DMS114 treated with DMSO at 0.1 percent for 48 hours (cell line): ENCODE data around the gene FGGY.

Experiments
- DNase-seq: peaks from one replicate; lab custom pipeline; 2025; ENCODE audit not compliant: unreplicated experiment; lab: John Stamatoyannopoulos, UW

The FGGY gene

DNA sequence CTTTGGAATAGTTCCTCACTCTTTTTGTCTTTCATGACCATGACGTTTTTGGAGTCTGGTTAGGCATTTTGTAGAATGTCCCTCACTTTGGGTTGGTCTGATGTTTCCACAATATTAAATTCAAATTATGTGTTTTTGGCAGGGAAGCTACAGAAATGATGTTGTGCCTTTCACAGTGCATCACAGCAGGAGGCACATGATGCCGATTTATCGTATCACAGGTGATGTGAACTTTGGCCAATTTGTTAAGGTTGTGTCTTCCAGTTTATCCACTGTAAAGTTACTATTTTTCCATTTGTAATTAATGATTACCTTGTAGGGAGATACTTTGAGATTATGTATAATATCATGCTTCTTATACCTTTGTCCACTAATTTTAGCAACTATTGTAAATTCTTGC lies 114.3 kb downstream of the FGGY start:
- DNase-seq = no peak

DNA sequence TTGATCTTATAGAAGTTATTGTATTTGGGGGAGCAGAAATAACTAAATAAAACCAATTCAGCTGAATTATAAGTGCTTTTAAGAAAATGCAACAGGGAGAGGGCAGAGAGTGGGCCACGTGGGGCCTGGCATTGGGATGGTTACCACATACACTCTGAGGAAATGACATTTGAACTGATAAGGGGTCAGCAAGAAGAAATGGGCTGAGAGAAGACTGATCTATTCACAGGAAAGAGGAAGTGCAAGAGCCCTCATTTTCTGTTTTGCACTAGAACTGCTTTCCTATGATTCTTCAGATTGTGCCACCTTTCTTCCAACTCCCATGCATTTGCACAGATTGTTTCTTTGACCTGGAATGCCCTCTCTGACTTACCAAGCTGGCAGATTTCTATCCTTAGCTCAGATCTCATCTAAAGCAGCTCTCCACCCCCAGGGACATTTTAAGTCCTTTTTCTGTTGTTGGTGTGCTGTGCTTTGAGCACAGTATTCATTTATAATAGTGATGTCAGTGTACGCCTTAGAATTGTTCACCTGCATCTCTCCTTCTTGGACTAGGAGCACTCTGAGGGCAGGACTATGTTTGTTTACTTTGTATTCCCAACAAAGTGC lies 115.9 kb downstream of the FGGY start:
- DNase-seq = no peak

DNA sequence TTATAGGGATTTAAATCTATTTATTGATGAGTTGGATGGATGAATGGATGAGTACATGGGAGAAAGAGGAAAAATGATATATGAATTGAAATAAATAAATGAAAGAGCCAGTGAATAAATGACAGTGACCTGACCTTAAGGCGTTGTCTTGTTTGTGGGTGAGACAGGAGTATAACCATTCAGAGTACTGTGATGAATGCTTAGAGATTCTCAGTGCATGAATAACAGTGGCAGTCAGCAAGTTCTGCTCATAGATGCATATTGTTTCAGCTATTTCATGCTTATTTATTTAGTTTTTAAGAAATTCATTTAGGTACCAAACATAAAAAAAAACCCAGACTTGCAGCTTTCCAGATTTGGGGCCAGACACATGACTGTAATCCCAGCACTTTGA lies 116.4 kb downstream of the FGGY start:
- DNase-seq = no peak

DNA sequence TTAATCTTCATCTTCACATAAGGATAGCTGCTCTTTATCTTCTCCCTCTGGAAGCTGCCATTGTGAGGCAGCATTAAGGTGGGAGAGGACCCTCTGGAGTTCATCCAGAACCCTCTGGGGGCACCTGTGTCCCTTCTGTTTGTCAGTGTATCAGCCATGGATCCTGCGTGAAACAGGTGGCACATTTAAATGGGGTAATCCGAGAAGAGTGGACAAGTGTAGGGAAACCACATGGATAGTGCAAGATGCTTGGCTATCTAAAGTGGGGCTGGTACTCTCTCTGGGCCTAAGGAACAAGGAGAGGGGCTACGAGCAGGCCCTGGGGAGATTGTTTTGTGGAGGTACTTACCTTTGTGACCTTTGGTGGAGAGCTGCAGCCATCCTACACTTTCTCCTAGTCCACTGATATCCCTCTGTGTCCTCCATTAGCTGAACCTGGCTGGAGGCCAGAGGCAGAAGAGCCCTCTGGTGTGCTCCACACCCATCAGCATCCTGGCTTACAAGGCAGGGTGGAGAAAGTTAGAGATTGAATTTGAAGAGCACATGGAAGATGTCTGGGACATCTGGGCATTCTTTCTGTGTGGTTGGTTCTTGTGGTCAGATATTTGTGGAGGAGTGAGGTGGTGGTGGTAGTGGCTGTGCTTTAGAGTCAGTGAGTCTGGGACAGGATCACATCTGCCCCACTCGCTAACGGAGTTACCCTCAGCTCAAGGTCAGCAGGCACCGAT lies 117.7 kb downstream of the FGGY start:
- no peak for DNase-seq

DNA sequence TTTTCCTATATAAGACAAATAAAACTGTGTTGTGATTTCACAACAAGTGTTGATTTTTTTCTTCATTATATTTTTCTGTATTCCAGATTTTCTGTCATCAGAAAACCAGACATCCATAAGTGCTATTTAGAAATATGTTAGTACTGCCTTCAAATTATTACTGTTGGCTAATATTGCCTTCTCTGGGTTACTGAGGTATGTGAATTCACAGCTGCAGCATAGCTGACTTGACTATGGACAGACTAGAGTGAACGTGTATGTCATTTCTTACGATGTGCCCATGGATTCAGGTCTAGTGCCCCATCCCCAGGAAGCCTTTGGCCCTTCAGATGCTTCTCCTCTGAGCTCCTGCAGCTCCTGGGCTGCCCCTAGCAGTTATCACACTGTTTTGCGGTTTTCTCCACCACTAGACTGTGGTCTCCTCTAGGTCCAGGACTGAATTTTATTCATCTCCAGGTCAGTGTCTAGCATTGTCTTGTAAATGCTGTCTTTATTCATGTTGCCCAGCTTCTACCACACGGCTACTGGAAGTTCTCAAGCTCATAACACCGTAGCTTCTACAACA lies 118.5 kb downstream of the FGGY start:
- no peak for DNase-seq

DNA sequence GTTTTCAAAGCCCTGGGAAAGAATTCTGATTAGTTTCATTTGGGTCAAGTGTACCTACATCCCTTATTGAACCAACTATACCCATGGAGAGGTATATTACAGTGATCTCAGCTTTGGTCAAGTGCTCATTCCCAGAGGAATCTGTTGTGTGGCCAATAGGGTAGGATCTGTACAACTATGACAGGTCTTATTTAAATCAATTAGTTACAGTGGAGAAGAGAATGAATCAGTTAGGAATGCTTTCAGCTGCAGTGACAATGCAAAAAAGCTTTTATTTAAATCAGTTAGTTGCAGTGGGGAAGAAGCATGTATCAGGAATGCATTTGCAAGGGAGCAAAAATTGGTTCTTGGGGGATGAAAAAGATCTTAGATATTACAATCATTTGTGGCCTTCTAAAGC lies 119.0 kb downstream of the FGGY start:
- DNase-seq = no peak

DNA sequence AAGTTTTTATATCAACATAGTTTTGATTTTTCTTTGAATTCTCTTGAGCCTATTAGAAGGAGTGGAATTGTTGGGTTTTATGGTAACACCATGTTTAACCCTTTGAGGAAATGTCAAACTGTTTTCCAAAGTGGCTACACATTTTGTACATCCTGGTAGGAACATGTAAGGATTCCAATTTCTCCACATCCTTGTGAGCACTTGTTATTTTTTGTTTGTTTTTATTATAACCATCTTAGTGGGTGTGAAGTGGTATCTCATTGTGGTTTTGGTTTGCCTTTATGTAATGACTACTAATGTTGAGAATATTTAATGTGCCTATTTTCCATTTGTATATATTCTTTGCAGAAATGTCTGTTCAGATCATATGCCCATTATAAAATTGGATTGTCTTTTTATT lies 120.5 kb downstream of the FGGY start:
- no peak for DNase-seq

DNA sequence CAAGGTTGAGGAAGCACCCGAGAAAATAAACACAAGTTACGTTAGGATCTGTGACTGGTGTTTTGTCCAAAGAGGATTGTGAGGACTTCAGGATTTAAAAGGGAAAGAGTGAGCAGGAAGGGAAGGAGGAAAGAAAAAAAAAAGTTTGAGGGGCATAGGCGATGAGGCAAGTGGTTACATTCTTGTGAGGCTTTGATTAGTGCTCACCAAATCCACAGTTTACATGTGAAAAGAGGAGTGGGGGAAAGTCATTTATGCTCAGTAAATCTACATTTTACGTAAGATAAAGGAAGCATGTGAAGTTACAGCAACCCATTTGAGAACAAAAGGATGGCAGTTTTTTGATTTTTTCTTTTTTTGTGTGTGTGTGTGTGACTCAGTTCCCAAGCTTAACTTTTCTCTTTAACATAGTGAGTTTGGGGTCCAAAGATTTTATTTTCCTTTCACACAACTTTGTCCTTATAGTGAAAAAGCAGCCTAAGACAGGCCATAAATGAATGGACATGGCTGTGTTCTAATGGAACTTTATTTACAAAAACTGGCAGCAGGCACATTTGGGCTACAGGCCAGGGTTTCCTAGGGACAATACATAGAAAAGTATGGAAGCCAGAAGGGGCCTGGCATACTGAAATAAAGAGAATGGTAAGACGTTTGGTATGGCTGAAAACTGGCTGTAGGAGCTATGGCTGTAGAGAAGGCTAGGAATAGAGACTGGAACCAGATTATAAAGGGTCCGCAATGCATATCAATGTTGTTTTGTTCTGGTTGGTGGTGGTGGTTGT lies 121.7 kb downstream of the FGGY start:
- DNase-seq = no peak

DNA sequence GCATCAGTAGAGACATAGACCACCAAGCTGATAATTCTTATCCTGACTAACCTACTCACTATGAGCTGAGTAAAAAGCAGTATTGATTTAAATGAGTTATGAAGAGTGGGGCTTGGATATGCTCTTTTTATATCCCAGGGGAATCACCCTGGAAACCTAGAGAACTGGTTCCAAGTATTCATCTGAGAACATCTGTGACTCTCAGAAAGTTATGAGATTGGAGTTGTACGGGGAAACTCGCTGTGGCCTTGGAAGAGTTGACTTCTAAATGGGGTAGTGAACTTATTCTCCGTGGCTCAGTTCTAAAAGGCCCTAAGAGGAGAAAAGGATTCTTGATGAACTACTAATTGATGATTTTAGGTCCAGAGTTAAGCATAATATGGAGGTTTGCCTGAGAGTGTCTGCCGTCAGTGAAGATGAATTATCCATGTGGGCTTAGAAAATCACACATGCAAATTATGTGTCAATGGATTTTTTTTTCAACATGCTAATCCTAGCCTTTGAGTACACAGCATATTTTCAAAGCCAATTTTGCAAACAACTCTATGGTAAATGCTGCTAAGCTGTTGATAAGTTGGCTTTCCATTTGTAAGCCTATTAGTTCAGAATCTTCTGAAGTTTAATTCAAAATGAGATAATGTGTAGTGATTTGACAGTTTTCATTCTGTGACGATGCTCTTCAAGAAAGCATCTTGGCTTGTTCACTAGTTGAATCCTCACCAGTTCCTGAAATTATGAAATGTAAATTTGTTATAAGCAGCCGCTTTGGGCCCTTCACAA lies 122.7 kb downstream of the FGGY start:
- no peak for DNase-seq

DNA sequence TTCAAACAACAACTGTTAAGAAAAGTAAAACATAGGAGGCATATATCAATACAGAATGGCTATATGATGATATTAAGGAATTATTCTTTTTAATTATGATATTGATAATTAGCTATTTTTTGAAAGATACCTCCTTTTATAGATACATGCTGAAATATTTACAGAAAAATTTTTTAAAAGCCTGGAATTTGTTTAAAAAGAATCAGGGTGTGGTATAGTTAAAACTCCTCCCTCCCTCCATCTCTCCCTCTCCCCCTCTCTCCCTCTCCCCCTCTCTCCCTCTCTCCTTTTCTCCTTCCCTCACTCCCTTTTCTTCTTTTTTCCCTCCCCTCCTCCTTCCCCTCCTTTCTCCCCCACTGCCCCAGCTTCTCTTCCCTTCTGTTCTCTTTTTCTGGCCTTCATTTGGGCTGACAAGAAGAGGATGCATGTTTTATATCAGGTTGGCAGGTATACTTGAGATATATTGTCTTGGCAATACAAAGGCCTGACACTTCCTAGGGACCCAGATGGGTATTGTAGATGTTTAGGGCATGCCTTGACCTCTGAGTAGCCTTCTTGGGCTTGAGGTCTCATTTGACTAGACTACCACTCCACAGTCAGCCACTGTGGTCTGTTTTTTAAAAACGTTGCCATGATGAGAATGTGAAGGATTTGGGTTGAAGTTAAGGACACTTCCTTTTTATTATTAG lies 124.5 kb downstream of the FGGY start:
- DNase-seq = no peak

DNA sequence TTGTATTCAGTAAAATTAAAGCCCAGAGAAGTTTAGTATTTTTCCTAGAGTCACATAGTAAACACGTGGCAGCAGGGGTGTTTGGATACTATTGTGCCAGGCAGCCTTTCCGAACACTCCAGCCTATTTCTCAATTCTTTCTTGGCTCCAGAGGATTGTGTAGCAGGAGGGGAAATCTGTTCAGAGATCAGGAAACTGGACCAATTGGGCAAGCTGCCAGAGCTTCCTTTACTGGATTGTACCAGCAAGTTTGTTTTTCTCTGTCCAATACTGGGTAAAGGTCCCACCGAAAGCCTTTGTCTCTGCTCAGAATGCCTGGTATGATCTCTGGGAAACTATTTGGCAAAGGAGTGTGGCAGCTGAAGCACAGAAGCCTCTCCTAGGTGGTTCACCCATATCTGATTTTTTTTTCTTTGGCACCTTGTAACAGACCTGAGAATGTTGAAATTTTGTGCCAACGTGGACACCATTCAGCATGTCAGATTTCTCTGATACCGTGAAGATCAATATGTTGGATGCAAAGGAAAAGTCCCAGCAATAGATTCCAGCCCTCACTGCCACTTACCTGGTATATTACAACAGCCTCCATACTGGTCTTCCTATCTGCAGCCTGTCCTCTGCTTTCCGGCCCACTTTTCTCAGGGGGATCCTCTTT lies 126.2 kb downstream of the FGGY start:
- no peak for DNase-seq

DNA sequence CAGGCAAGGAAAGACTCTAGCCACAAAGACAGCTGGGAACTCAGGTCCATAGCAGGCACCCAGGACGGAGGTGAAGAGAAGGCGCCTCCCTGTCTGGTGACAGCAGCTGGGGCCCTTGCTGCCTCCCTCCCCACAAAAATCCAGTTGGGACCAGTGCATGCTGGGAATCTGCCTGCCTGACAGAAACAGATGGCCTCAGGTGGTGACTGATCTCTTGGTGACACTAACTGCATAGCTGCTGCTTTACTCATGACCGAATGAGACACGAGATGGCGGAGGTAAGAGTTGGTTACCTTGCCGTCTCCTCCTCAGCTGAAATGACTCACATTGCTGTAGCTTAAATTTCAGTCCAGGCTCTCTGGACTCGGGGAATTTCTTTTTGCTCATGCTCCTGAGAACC lies 130.3 kb downstream of the FGGY start:
- DNase-seq = no peak

DNA sequence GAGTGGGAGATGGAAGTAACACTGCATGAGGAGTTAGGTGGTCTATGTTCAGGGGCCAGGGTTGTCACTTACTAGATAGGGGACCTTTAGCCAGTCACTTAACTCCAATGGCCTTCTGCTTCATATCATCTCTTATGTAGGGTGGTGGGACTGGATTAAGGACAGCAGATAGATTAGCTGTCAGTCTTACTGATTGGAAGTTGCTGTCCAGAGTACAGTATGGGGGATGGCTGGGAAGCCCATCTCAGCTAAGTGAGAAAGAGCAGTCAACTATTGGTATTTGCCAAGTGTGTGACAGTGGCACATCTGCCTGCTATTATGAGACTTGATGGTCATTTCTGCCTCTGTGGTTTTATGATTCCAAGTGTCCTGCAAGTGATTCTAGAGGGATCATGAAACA lies 130.9 kb downstream of the FGGY start:
- DNase-seq = no peak

DNA sequence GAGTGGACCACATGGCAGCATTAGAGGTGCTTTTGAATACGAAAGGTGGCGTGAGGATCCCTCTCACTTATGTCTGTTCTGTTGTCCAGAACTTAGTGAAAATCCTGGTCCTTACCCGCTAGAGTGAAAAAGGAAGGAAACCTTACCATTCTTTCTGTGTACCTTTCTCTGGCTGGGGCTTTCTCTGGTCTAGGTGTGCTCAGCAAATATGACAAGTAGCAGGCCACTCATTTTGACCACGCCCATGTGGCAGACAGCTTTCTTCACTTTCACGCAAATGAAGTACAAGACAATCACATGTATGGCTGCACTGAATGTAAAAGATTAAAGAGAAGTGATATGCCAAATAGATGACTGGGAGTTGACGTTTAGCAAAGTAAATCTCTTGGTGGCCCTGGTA lies 131.9 kb downstream of the FGGY start:
- DNase-seq = no peak

DNA sequence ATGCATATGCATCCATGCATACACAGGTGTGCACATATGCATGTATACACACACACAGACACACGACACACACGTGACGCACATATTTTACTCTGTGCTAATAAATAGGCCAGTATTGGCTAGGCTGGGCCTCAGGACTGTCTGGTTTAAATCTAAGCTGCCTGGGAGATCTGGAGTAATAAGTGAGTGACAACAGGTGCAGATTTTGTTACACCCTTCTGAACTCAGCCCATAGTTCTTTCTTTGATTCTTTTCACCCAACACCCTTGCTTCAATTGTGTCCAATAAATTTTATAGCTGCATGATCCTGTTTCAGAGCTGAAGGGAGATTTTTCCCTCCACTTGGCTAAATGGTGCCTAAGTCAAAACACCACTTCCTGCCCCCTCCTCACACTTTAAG lies 132.8 kb downstream of the FGGY start:
- DNase-seq = no peak

DNA sequence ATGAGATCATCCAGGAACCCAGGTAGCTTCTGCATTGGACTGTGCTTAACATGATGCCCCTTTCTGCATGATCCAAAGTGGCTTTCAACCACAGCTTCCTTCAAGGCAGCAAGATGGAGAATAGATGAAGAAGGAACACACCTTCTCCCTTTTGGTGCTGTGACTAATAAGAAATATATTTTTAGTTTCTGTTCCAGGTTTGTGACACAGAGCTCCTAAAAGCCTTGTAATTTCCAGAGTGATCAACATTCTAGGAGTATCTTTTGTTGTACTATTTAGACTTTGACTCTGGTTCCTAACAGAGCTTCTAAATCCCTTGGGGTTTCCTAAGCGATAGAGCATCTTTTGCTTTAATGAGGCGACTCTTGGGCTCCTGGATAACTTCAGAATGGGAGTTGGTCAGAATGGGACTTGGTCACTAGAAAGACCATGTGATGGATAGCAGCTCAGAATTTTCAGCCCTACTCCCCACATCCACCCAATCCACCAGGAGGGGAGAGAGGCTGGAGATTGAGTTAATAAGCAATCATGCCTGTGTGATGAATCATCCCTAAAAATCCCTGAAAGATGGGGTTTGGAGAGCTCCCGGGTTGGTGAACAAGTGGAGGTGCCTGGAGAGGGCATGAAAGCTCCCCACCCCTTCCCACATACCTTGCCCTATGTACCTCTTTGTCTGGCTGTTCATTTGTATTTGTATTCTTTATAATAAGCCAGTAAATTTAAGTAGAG lies 134.8 kb downstream of the FGGY start:
- no peak for DNase-seq

DNA sequence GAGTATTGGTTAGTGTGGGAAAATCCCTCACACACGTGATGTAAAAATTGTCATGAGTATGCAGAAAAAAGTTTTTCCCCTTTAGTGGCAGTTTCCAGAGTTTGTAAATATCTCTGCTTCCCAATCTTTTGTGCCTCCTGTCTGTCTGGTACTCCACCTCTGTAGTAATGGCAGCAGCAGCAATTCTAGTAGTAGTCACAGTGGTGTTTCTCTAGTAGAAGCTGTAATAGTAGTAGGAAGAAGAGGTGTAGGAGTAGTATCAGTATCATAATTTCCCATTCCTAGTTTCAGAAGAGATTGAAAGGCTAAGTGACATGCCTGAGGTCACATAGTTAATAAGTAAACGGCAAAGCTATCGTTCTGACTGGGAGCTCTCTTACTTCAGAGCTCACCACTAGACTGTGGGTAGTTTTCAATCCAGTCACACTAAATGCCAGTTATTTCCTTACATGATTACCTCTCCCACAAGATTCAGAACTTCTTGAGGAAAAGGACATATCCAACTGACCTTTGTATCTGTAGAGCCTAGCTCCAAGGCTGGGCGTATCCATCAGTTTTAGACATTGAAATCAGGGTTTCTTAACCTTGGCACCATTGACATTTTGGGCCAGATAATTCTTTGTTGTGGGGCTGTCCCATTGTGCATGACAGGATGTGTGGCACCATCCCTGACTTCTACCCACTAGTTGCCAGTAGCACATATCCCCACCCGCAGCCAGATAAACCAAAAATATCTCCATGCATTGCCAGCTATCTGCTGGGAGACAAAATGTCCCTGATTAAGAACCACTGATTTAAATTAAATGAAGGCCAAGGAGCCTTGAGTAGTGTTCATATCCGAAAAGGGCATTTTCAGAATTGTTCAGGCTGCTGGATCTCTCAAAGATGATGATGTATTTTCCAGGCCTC lies 135.9 kb downstream of the FGGY start:
- no peak for DNase-seq

DNA sequence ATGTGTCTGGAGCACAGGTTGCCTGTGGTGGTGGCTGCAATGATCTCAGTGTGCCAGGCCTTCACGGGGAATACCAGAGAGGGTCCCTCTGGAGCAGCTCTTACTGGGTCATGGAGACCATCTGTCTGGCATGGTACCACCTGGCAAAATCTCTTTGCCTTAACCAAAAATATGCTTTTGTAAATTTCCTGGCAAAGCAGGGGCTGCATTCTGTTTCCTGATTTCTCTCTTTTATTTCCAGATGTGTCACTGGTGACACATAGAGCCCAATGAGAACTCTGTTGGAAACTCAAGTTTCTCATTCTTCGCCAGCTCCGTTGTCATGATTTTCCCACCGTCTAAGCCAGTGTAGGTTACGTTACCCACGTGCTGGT lies 136.5 kb downstream of the FGGY start:
- DNase-seq = no peak

DNA sequence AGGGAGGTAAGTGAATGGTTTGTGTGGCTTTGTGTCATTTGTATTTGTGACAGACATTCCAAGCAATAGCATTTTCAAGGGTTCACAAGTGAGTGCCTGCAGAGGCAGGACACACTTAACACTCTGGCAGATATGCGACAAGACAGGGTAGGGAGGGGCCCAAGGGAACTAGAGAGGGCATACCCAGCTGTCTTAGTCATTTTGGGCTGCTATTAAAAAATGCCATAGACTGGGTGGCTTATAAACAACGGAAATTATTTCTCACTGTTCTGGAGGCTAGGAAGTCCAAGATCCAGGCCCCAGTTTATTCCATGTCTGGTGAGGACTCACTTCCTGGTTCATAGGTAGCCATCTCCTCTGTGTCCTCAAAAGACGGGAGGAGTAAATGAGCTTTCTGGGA lies 137.4 kb downstream of the FGGY start:
- DNase-seq = no peak
